Vagina (tissue), 2 donors: ENCODE measurements around the gene PNMA1. TPM values are rescaled to one million over a fixed set of nuclear protein-coding genes. Genes with fewer than 3 reads are reported as not detected.

Experiments
- DNase-seq, 2 donors: peaks; one replicate each; pipeline ENCODE4 v3.0.0-alpha.2; 2017; ENCODE audit errors: extremely low spot score in 2 of 2
- H3K27ac ChIP-seq: fragments of 200-600 bp; sonication (generic); one replicate; pipeline ENCODE4 v1.5.1; 2019
- H3K27me3 ChIP-seq: fragments of 200-600 bp; sonication (generic); one replicate; pipeline ENCODE4 v1.5.1; 2019
- H3K36me3 ChIP-seq, 2 donors: fragments of 200-600 bp; sonication (generic); one replicate each; pipeline ENCODE4 v1.5.1; 2017 to 2019
- H3K4me1 ChIP-seq: fragments of 200-600 bp; sonication (generic); one replicate; pipeline ENCODE4 v1.5.1; 2019
- H3K4me3 ChIP-seq, 2 donors: fragments of 200-600 bp; sonication (generic); 1 replicate in 1 of 2; 2 replicates in 1 of 2; pipeline ENCODE4 v1.5.1; 2016 to 2019
- H3K9me3 ChIP-seq: fragments of 200-600 bp; sonication (generic); one replicate; pipeline ENCODE4 v1.5.1; 2019
- CTCF ChIP-seq, 3 experiments: fragments of 450-650 bp in 2 of 3; fragments of 200-600 bp in 1 of 3; sonication (generic) in 1 of 3; IDR thresholded peaks; one replicate each; pipeline ENCODE4 v1.5.1; 2017 to 2019; ENCODE audit warnings: antibody characterized with exemption in 3 of 3, mild to moderate bottlenecking in 2 of 3, moderate library complexity in 2 of 3
- POLR2A ChIP-seq, 2 donors: fragments of 450-650 bp; IDR thresholded peaks; one replicate each; pipeline ENCODE4 v1.6.1; 2017; ENCODE audit warnings: antibody characterized with exemption in 2 of 2, mild to moderate bottlenecking in 2 of 2, moderate library complexity in 2 of 2
- POLR2AphosphoS5 ChIP-seq, 2 donors: sonication (generic); formaldehyde crosslinking; IDR thresholded peaks; one replicate each; pipeline ENCODE4 v1.9.0; 2017; ENCODE audit warnings: antibody characterized with exemption in 2 of 2, mild to moderate bottlenecking in 2 of 2, low read depth in 1 of 2; ENCODE audit not compliant: insufficient read depth in 1 of 2
- intact Hi-C: fragments of 100-400 bp; cut with DNase I; formaldehyde crosslinking; loops from one replicate; pipeline ENCODE4 v1.15.1; 2023
- total RNA-seq: library from RNA; depleted of rRNA; stranded (reverse); fragments of >200 nt; gene quantifications from one replicate; pipeline ENCODE4 v1.2.3, GENCODE V29; 2016

The PNMA1 gene
- total RNA-seq, 1 donor from 2014 or later: 35.4 TPM

GRCh38 chr14:73700325-73700724, 13.9 kb downstream of the PNMA1 start:
- Histone ChIP-seq H3K4me1 (no peaks in the 10 kb centered on the region), H3K27ac (no peak overlapping the region), H3K4me3 (no peak overlapping the region), H3K9me3 (no peaks in the 10 kb centered on the region), H3K27me3 (no peaks in the 10 kb centered on the region), H3K36me3 (no peaks in the 10 kb centered on the region)
- intact Hi-C loops: no loop called here
- TF ChIP-seq CTCF (IDR thresholded peaks at IDR 0.05) (no peak), POLR2A (IDR thresholded peaks at IDR 0.05) (no peak), POLR2AphosphoS5 (IDR thresholded peaks at IDR 0.05; ENCODE audit: insufficient read depth in 1 of 2, low read depth in 1 of 2) (no peak)
- no peak for DNase-seq

GRCh38 chr14:73696466-73697400, 17.5 kb downstream of the PNMA1 start:
- Histone ChIP-seq H3K27ac (no peak overlapping the region), H3K27me3 (no peaks in the 10 kb centered on the region), H3K9me3 (no peaks in the 10 kb centered on the region), H3K4me3 (no peak overlapping the region), H3K36me3 (peaks cover 0 to 6% of the 10 kb centered on the region in 2 donors), H3K4me1 (no peaks in the 10 kb centered on the region)
- intact Hi-C loops: no loop called here
- TF ChIP-seq CTCF (IDR thresholded peaks at IDR 0.05) (no peak), POLR2AphosphoS5 (IDR thresholded peaks at IDR 0.05; ENCODE audit: insufficient read depth in 1 of 2, low read depth in 1 of 2) (no peak), POLR2A (IDR thresholded peaks at IDR 0.05) (no peak)
- no peak for DNase-seq

GRCh38 chr14:73695997-73696396, 18.2 kb downstream of the PNMA1 start:
- Histone ChIP-seq H3K36me3 (peaks cover 0 to 6% of the 10 kb centered on the region in 2 donors), H3K4me3 (no peak overlapping the region), H3K4me1 (no peaks in the 10 kb centered on the region), H3K27me3 (no peaks in the 10 kb centered on the region), H3K27ac (no peak overlapping the region), H3K9me3 (no peaks in the 10 kb centered on the region)
- TF ChIP-seq POLR2A (IDR thresholded peaks at IDR 0.05): no peak
- no peak for TF ChIP-seq CTCF (IDR thresholded peaks at IDR 0.05)
- TF ChIP-seq POLR2AphosphoS5 (IDR thresholded peaks at IDR 0.05; ENCODE audit: insufficient read depth in 1 of 2, low read depth in 1 of 2): no peak
- intact Hi-C loops: no loop called here
- no peak for DNase-seq

GRCh38 chr14:73695082-73695481, 19.1 kb downstream of the PNMA1 start:
- intact Hi-C loops: no loop called here

More at GRCh38 chr14:73695082-73695481, 19.1 kb downstream of the PNMA1 start:
- Histone ChIP-seq H3K27me3 (no peaks in the 10 kb centered on the region), H3K4me1 (no peaks in the 10 kb centered on the region), H3K27ac (no peak overlapping the region), H3K9me3 (no peaks in the 10 kb centered on the region), H3K4me3 (no peak overlapping the region), H3K36me3 (peaks cover 0 to 6% of the 10 kb centered on the region in 2 donors)
- DNase-seq: no peak
- no peak for TF ChIP-seq POLR2AphosphoS5 (IDR thresholded peaks at IDR 0.05; ENCODE audit: insufficient read depth in 1 of 2, low read depth in 1 of 2)
- TF ChIP-seq CTCF (IDR thresholded peaks at IDR 0.05): no peak
- TF ChIP-seq POLR2A (IDR thresholded peaks at IDR 0.05): no peak
